Muscle layer of colon (tissue), 2 donors: ENCODE measurements around the gene CYTH3.
A peak's percentile ranks its signal among the peaks of the same experiment; 100 is the strongest.

Experiments
- H3K27ac ChIP-seq: one replicate; pipeline ENCODE4 v1.7.0; 2013; ENCODE audit warnings: low read depth, mild to moderate bottlenecking, low read length, moderate library complexity
- H3K27me3 ChIP-seq, 2 donors: one replicate each; pipeline ENCODE4 v1.7.0; 2013; ENCODE audit warnings: low read length in 2 of 2, mild to moderate bottlenecking in 2 of 2; ENCODE audit not compliant: insufficient read depth in 2 of 2, control insufficient read depth in 1 of 2
- H3K36me3 ChIP-seq: one replicate; pipeline ENCODE4 v1.7.0; 2013; ENCODE audit warnings: mild to moderate bottlenecking, low read length; ENCODE audit not compliant: insufficient read depth
- H3K4me1 ChIP-seq: one replicate; pipeline ENCODE4 v1.7.0; 2013; ENCODE audit warnings: mild to moderate bottlenecking, low read length; ENCODE audit not compliant: insufficient read depth
- H3K4me3 ChIP-seq, 2 donors: one replicate each; pipeline ENCODE4 v1.7.0; 2013; ENCODE audit warnings: low read length in 2 of 2, low read depth in 1 of 2, mild to moderate bottlenecking in 1 of 2, moderate library complexity in 1 of 2
- H3K9ac ChIP-seq: one replicate; pipeline ENCODE4 v1.7.0; 2013; ENCODE audit warnings: low read length
- H3K9me3 ChIP-seq: one replicate; pipeline ENCODE4 v1.7.0; 2013; ENCODE audit warnings: mild to moderate bottlenecking, low read length
- donor health status: abdominal sarcoma.
- donor health status: Adenocarcinoma of cecum.

Gene CYTH3

DNA sequence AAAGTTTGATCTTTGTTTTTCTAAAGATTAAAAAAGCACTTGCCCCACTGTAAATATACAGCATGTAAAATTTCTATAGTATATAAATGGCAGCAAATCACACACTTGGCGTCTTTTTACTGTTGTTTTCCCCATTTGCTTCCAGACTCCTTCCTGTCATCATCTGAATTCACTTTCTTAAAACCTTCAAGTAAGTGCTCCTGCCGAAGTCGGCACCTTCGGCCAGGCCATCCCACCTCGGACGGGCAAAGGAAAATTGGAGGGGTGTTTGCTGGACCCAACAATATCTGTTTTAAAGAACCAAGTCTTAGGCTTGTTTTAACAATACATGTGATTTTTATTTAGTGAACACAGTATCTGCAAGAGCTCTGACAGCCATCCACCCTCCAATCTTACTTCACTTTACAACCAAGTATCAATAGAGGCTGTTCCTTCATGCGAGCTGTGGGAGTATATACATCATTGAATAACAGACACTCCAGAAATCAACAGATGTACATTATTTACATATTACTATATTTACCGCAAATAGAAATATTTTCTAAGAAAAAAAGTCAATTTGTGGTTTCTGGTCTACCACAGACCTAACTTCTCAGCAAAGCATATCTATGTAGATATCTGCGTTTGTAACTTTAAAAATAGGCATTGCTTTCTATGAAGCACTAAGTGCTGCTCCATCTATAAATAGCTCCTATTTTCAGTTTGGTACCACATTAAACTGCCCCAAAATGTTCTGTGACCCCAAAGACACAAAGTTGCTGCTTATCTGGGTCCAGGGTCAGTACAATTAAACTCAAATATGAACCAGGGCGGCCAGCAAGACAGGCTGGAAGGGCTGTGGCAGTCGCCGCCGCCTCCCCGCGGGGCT is 110.7 kb downstream of the CYTH3 start:
- Histone ChIP-seq H3K27me3 (no peaks in the 10 kb centered on the region), H3K4me3 (no peak overlapping the region), H3K9me3 (no peaks in the 10 kb centered on the region), H3K36me3 (peaks cover 38% of the 10 kb centered on the region), H3K4me1 (peaks cover 27% of the 10 kb centered on the region), H3K9ac (no peak overlapping the region), H3K27ac (no peak overlapping the region)

DNA sequence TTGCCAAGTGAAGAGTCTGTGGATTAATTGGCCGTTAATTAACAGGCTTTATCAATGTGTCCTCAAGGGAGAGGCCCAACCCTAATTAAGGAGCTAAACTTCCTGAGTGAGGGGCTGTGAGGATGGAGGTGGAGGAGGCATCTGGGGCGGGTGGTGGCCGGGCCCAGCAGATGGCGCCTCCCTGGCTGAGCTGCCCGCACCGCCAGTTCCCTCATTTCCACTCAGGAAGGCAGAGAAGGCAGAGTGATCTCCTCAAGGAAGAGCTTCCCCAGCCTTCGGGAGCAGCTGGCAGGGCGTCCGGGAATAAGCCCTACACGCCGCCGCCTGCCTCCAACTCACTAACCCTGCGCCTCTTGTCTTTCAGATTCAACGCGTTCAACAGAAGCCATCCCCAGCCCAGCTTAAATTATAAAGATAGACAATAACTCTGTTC is 112.2 kb downstream of the CYTH3 start:
- peak overlapping the region; percentile 70 for H3K27ac ChIP-seq
- peaks cover 45% of the 10 kb centered on the region for H3K36me3 ChIP-seq
- no peaks in the 10 kb centered on the region for H3K27me3 ChIP-seq
- peaks cover 27% of the 10 kb centered on the region for H3K4me1 ChIP-seq
- H3K9ac ChIP-seq = no peak overlapping the region
- no peaks in the 10 kb centered on the region for H3K9me3 ChIP-seq
- H3K4me3 ChIP-seq = no peak overlapping the region

DNA sequence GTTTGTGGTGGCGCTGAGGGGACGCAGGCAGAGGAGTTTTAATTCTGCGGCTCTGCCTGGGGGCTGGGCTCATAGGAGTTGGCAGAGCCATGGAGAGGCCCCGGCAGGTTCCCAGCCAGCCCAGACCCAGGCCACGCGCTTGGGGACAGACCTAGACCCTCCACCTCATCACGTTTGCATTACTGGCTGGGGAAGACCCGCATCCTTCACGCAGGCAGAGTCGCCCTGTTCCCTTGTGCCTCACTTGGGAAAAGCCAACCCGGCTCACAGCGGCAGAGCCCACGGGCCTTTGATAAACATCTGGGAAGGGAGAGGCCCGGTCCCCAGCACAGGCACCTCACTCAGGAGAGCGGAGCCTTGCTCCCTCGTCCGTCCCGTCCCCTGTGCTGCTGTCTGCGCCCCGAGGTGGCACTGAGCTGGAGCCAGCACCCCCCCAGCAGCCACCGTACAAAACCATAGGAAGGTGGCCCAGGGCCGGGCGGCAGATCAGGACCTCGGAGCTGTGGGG is 112.8 kb downstream of the CYTH3 start:
- no peaks in the 10 kb centered on the region for H3K27me3 ChIP-seq
- no peaks in the 10 kb centered on the region for H3K9me3 ChIP-seq
- peaks cover 27% of the 10 kb centered on the region for H3K4me1 ChIP-seq
- peaks cover 51% of the 10 kb centered on the region for H3K36me3 ChIP-seq
- H3K27ac ChIP-seq = peak overlapping the region; percentile 70
- no peak overlapping the region for H3K9ac ChIP-seq
- no peak overlapping the region for H3K4me3 ChIP-seq

DNA sequence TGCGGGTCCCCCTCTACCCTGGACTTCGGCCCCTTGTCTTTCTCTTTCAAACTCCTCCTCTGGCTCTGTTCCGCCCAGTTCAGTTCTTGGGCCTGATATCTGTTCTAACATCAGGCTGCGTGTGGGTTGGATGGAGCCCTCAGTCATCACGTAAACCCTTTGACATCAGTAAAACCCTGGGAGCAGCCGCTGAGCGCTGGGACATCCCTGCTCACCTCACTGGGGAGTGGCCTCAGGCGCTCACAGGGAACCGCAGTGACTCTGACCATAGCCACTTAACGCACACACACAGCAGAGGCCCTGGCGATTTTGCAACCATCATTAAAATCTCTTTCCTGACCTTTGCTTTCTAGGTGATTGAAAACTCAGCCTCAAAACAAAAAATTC is 113.3 kb downstream of the CYTH3 start:
- H3K36me3 ChIP-seq = peaks cover 50% of the 10 kb centered on the region
- H3K9ac ChIP-seq = no peak overlapping the region
- H3K4me3 ChIP-seq = no peak overlapping the region
- H3K27ac ChIP-seq = no peak overlapping the region
- no peaks in the 10 kb centered on the region for H3K9me3 ChIP-seq
- no peaks in the 10 kb centered on the region for H3K27me3 ChIP-seq
- peaks cover 27% of the 10 kb centered on the region for H3K4me1 ChIP-seq

DNA sequence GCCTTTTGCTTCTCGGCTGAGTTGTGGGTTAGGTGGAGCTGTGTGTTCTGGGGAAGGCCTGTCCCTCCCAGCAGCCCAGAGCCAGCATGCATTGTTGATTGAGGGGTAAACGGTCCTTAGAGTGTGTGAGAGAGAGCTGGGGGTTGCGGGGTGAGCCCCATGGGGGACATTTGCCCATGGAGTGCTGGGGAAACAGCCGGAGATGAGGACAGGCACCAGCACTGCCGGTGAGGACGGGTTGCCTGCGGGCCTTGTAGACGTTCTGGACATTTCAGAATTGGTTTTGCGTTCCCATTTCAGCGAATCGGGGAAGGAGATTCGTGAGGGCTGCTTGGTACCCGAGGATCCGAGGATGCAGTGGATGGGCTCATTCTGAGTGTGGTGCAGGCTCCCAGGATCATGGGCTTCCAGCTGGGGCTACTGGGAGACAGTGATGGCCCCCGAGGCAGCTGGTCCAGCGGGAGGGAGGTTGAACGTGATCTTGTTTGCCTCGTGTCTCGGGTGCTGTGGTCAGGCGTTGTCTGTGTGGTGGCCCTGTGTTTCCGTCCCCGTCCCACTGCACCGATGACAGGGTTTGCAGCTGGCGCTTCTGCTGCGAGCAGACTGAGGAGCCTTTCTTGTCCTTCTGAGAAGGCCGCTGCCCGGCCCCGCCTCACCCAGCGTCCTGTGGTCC is 113.9 kb downstream of the CYTH3 start:
- Histone ChIP-seq H3K36me3 (peaks cover 46% of the 10 kb centered on the region), H3K9ac (no peak overlapping the region)

DNA sequence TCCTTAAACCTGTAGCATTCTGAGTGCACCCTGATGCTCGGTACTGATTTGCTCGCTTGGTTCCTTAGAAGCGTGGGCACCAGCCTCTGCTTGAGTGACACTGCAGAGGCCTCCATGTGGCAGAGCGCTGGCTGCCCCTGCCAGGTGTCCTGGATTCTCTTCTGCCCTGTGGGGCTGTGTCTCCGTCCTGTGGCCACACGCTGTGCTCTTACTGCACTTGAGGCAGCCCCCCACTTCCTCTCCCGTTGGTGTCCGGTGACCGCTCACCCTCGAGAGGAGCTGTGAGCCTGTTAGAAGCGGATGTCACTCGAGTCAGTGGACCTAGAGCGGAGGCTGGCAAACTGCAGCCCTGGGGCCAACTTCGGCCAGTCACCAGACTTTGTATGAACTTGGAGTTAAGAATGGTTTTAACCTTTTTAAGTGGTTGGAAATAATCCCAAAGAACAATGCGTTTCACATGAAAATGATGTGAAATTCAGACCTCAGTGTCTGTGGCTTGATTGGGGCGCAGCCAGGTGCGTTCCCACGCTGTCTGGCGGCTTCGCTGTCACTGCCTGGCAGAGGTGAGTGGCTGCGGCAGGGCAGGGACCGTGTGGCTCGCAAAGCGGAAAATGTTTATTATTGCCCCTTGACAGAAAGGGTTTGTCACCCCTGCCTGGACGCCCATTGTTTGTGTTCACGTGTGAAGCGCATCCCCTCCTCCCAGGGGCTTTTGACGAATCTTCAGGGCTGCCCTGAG is 114.6 kb downstream of the CYTH3 start:
- no peak overlapping the region for H3K4me3 ChIP-seq
- H3K9me3 ChIP-seq = no peaks in the 10 kb centered on the region
- H3K36me3 ChIP-seq = peaks cover 42% of the 10 kb centered on the region
- peaks cover 27% of the 10 kb centered on the region for H3K4me1 ChIP-seq
- no peaks in the 10 kb centered on the region for H3K27me3 ChIP-seq
- no peak overlapping the region for H3K27ac ChIP-seq
- no peak overlapping the region for H3K9ac ChIP-seq

More for the DNA sequence above, 113.9 kb downstream of the CYTH3 start:
- H3K4me3 ChIP-seq = no peak overlapping the region
- no peak overlapping the region for H3K27ac ChIP-seq
- H3K9me3 ChIP-seq = no peaks in the 10 kb centered on the region
- H3K4me1 ChIP-seq = peaks cover 27% of the 10 kb centered on the region
- H3K27me3 ChIP-seq = no peaks in the 10 kb centered on the region

DNA sequence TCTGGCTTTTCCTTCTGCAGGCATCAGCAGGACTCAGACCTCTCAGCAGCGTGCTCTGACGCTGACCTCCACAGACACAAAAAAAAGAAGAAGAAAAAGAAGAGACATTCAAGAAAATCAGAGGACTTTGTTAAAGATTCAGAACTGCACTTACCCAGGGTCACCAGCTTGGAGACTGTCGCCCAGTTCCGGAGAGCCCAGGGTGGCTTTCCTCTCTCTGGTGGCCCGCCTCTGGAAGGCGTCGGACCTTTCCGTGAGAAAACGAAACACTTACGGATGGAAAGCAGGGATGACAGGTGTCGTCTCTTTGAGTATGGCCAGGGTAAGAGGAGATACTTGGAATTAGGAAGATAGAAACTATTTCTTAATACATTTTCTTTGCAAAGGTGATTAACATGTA is 115.7 kb downstream of the CYTH3 start:
- H3K9me3 ChIP-seq = no peaks in the 10 kb centered on the region
- H3K36me3 ChIP-seq = peaks cover 47% of the 10 kb centered on the region
- H3K9ac ChIP-seq = no peak overlapping the region
- no peak overlapping the region for H3K4me3 ChIP-seq
- H3K4me1 ChIP-seq = peaks cover 19% of the 10 kb centered on the region
- no peak overlapping the region for H3K27ac ChIP-seq
- H3K27me3 ChIP-seq = no peaks in the 10 kb centered on the region

DNA sequence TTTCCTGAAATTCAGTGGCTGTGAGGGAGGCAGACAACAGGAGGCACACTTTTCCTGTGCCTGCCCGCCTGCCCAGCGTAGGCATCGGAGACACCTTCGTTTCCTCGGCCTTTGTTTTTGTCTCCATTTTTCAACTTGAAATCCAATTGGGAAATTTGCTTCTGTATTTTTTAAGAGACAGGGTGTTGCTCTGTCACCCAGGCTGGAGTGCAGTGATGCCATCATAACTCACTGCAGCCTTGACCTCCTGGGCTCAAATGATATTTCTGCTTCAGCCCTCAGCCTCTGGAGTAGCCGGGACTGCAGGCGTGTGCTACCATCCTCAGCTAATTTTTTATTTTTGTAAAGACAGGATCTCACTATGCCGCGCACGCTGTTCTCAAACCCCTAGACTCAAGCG is 116.8 kb downstream of the CYTH3 start:
- Histone ChIP-seq H3K27me3 (no peaks in the 10 kb centered on the region), H3K4me1 (peaks cover 9% of the 10 kb centered on the region), H3K4me3 (no peak overlapping the region), H3K9me3 (no peaks in the 10 kb centered on the region), H3K36me3 (peaks cover 51% of the 10 kb centered on the region), H3K27ac (no peak overlapping the region), H3K9ac (no peak overlapping the region)

DNA sequence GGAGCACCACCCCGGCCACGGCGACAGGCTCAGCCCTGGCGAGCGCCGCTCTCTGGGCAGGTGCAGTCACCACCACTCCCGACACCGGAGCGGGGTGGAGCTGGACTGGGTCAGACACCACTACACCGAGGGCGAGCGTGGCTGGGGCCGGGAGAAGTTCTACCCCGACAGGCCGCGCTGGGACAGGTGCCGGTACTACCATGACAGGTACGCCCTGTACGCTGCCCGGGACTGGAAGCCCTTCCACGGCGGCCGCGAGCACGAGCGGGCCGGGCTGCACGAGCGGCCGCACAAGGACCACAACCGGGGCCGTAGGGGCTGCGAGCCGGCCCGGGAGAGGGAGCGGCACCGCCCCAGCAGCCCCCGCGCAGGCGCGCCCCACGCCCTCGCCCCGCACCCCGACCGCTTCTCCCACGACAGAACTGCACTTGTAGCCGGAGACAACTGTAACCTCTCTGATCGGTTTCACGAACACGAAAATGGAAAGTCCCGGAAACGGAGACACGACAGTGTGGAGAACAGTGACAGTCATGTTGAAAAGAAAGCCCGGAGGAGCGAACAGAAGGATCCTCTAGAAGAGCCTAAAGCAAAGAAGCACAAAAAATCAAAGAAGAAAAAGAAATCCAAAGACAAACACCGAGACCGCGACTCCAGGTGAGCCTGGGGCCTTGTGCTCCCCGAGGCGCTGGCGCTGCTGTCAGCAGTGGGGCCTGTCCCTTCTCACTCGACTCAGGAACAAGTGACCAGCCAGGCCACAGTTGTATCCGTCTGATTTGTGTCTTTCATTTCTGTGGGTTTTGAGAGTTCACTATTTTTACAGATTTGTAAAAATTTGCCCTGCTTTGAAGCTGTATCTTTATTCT is 117.7 kb downstream of the CYTH3 start:
- Histone ChIP-seq H3K4me3 (no peak overlapping the region), H3K9me3 (no peaks in the 10 kb centered on the region), H3K27me3 (no peaks in the 10 kb centered on the region), H3K9ac (no peak overlapping the region), H3K27ac (no peak overlapping the region), H3K4me1 (peaks cover 3% of the 10 kb centered on the region), H3K36me3 (peaks cover 59% of the 10 kb centered on the region)

DNA sequence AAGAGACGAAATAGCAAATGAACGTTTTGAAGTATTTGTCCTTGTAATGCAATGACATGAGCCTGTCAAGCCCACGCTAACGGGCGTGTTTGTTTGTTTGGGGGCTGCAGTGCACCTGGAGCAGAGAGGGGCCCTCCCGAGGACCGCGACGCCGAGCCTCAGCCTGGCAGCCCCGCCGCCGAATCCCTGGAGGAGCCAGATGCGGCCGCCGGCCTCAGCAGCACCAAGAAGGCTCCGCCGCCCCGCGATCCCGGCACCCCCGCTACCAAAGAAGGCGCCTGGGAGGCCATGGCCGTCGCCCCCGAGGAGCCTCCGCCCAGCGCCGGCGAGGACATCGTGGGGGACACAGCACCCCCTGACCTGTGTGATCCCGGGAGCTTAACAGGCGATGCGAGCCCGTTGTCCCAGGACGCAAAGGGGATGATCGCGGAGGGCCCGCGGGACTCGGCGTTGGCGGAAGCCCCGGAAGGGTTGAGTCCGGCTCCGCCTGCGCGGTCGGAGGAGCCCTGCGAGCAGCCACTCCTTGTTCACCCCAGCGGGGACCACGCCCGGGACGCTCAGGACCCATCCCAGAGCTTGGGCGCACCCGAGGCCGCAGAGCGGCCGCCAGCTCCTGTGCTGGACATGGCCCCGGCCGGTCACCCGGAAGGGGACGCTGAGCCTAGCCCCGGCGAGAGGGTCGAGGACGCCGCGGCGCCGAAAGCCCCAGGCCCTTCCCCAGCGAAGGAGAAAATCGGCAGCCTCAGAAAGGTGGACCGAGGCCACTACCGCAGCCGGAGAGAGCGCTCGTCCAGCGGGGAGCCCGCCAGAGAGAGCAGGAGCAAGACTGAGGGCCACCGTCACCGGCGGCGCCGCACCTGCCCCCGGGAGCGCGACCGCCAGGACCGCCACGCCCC is 118.5 kb downstream of the CYTH3 start:
- peaks cover 7% of the 10 kb centered on the region for H3K4me1 ChIP-seq
- H3K9me3 ChIP-seq = no peaks in the 10 kb centered on the region
- no peak overlapping the region for H3K9ac ChIP-seq
- no peak overlapping the region for H3K27ac ChIP-seq
- H3K4me3 ChIP-seq = no peak overlapping the region
- H3K27me3 ChIP-seq = no peaks in the 10 kb centered on the region
- peaks cover 68% of the 10 kb centered on the region for H3K36me3 ChIP-seq
